IMR-90 (cell line): ENCODE data around the gene CCDC137.

Experiments used
- CEBPB ChIP-seq: IDR thresholded peaks from 2 replicates; pipeline ENCODE4 v1.6.1; 2012; ENCODE audit warnings: low read depth, low read length, improper control_type of control experiment
- CTCF ChIP-seq: conservative IDR thresholded peaks from 2 replicates; pipeline ENCODE4 v1.5.1; 2012; ENCODE audit warnings: mild to moderate bottlenecking, low read depth, low read length, improper control_type of control experiment
- ELK1 ChIP-seq: fragments of 150-350 bp; IDR thresholded peaks from 2 replicates; pipeline ENCODE4 v1.6.1; 2016; ENCODE audit warnings: low read depth, mild to moderate bottlenecking, low read length, moderate library complexity, borderline replicate concordance
- MAFK ChIP-seq: IDR thresholded peaks from 2 replicates; pipeline ENCODE4 v1.6.1; 2012; ENCODE audit warnings: low read depth, low read length, improper control_type of control experiment
- RCOR1 ChIP-seq: IDR thresholded peaks from 2 replicates; pipeline ENCODE4 v1.6.1; 2012; ENCODE audit warnings: mild to moderate bottlenecking, low read length, improper control_type of control experiment; ENCODE audit not compliant: insufficient replicate concordance

GRCh38 chr17:81644976-81645952, 21.3 kb upstream of the CCDC137 start:
- TF ChIP-seq MAFK (no peak), CTCF (no peak), CEBPB (no peak), ELK1 (no peak), RCOR1 (no peak)
